AG09319 (cell line): Measurements from ENCODE around the gene CIDEA.
"Not testable (repeated sequence)": the region's sequence is repeated elsewhere in the genome, so short reads cannot be mapped to it uniquely, and the experiment has no call there.

Experiments used
- DNase-seq: peaks from one replicate; pipeline ENCODE4 v3.0.0-alpha.2; 2010; ENCODE audit warnings: low read depth; ENCODE audit errors: extremely low read depth
- CTCF ChIP-seq: IDR thresholded peaks from 2 replicates; pipeline ENCODE4 v1.5.1; 2011; ENCODE audit warnings: low read depth, mild to moderate bottlenecking, inconsistent platforms, low read length, moderate library complexity

The CIDEA gene

GRCh38 chr18:12254136-12254819, at the start of gene CIDEA:
TSS of gene CIDEA (plus strand) at chr18:12254361. CDS start at chr18:12254384, 23 bp downstream.
- DNase-seq: no peak
- no peak for TF ChIP-seq CTCF

GRCh38 chr18:12208296-12209153, 45.6 kb upstream of the CIDEA start:
- not testable (repeated sequence) for DNase-seq

- not testable (repeated sequence) for DNase-seq
Measured at GRCh38 chr18:12212308-12212707, 41.9 kb upstream of the CIDEA start.

GRCh38 chr18:12214296-12215005, 39.7 kb upstream of the CIDEA start:
- not testable (repeated sequence) for DNase-seq

GRCh38 chr18:12216471-12216870, 37.7 kb upstream of the CIDEA start:
- DNase-seq: not testable (repeated sequence)

GRCh38 chr18:12218603-12219002, 35.6 kb upstream of the CIDEA start:
- DNase-seq: not testable (repeated sequence)

- not testable (repeated sequence) for DNase-seq
Measured at GRCh38 chr18:12222041-12222440, 32.1 kb upstream of the CIDEA start.

GRCh38 chr18:12223326-12223725, 30.8 kb upstream of the CIDEA start:
- DNase-seq: not testable (repeated sequence)

GRCh38 chr18:12226807-12227206, 27.4 kb upstream of the CIDEA start:
- not testable (repeated sequence) for DNase-seq

GRCh38 chr18:12227399-12228186, 26.6 kb upstream of the CIDEA start:
- not testable (repeated sequence) for DNase-seq

GRCh38 chr18:12228308-12228707, 25.9 kb upstream of the CIDEA start:
- not testable (repeated sequence) for DNase-seq

- DNase-seq: not testable (repeated sequence)
Measured at GRCh38 chr18:12230561-12230960, 23.6 kb upstream of the CIDEA start.

GRCh38 chr18:12231040-12231882, 22.9 kb upstream of the CIDEA start:
- TF ChIP-seq CTCF: no peak
- no peak for DNase-seq
